CD4-positive, alpha-beta T cell treated with Interleukin-10 for 1 hour (primary cell): ENCODE data around the gene TCF12.
"Not testable (repeated sequence)": the region's sequence is repeated elsewhere in the genome, so short reads cannot be mapped to it uniquely, and the experiment has no call there.

Experiments used
- DNase-seq: peaks from one replicate; pipeline ENCODE4 v3.0.0-alpha.2; 2020

The TCF12 gene

GRCh38 chr15:56948000-56948763, 29.7 kb downstream of the TCF12 start:
- DNase-seq = no peak

GRCh38 chr15:56948764-56949101, 30.3 kb downstream of the TCF12 start:
- no peak for DNase-seq

GRCh38 chr15:56950979-56951378, 32.5 kb downstream of the TCF12 start:
- no peak for DNase-seq

- DNase-seq = no peak
Observed at GRCh38 chr15:56953790-56954189, 35.3 kb downstream of the TCF12 start.

- DNase-seq = not testable (repeated sequence)
Observed at GRCh38 chr15:56955011-56955410, 36.6 kb downstream of the TCF12 start.

- no peak for DNase-seq
Observed at GRCh38 chr15:56956538-56956937, 38.1 kb downstream of the TCF12 start.

- no peak for DNase-seq
Observed at GRCh38 chr15:56957812-56958406, 39.5 kb downstream of the TCF12 start.

GRCh38 chr15:56959318-56959648, 40.8 kb downstream of the TCF12 start:
- DNase-seq = no peak

- no peak for DNase-seq
Observed at GRCh38 chr15:56960116-56960515, 41.7 kb downstream of the TCF12 start.

GRCh38 chr15:56963126-56963525, 44.7 kb downstream of the TCF12 start:
- DNase-seq = no peak

- DNase-seq = peak; percentile 10
Observed at GRCh38 chr15:56963710-56964109, 45.3 kb downstream of the TCF12 start.

GRCh38 chr15:56964182-56964581, 45.7 kb downstream of the TCF12 start:
- DNase-seq = no peak

GRCh38 chr15:56965231-56966013, 47.0 kb downstream of the TCF12 start:
- no peak for DNase-seq

- no peak for DNase-seq
Observed at GRCh38 chr15:56967336-56967735, 48.9 kb downstream of the TCF12 start.

GRCh38 chr15:56968256-56968655, 49.8 kb downstream of the TCF12 start:
- no peak for DNase-seq

- DNase-seq = no peak
Observed at GRCh38 chr15:56968821-56969220, 50.4 kb downstream of the TCF12 start.

GRCh38 chr15:56969265-56969895, 50.9 kb downstream of the TCF12 start:
- no peak for DNase-seq

- DNase-seq = no peak
Observed at GRCh38 chr15:56971571-56971970, 53.1 kb downstream of the TCF12 start.

- no peak for DNase-seq
Observed at GRCh38 chr15:56972016-56972415, 53.6 kb downstream of the TCF12 start.

GRCh38 chr15:56972426-56972825, 54.0 kb downstream of the TCF12 start:
- no peak for DNase-seq

- DNase-seq = no peak
Observed at GRCh38 chr15:56973463-56973862, 55.0 kb downstream of the TCF12 start.

- no peak for DNase-seq
Observed at GRCh38 chr15:56977232-56977631, 58.8 kb downstream of the TCF12 start.

- DNase-seq = no peak
Observed at GRCh38 chr15:56978898-56979662, 60.6 kb downstream of the TCF12 start.
